ENCODE data around the gene DNER.
"Not testable (repeated sequence)": the region's sequence is repeated elsewhere in the genome, so short reads cannot be mapped to it uniquely, and the experiment has no call there.

Gene DNER

GRCh38 chr2:229562472-229563127, 151.8 kb downstream of the DNER start:
- no peak for DNase-seq (ENCODE audit: low spot score)

DNA sequence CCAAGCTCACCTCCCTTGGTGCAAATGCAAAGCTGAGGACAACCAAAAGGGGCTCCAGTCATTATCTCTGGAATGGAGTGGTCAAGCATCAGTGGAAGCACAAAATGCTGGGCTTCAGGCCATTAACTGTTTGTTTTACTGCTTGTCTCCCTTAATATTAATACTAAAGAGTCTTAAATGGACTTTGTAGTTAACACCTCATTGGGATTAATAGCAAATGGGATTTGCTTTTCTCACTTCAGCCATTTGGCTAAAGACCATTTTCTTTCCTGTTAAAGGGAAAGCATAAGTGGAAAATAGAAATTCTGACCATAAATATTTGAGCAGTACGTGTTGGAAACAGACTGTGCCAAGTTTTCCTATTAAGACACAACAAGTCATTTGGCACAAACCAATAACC, 154.4 kb downstream of the DNER start:
- no peak for DNase-seq (ENCODE audit: low spot score)

GRCh38 chr2:229553091-229553490, 161.3 kb downstream of the DNER start:
- no peak for DNase-seq (ENCODE audit: low spot score)

- DNase-seq (ENCODE audit: low spot score), result no peak
Observed at GRCh38 chr2:229543176-229543873, 171.0 kb downstream of the DNER start.

GRCh38 chr2:229539628-229540027, 174.7 kb downstream of the DNER start:
- DNase-seq (ENCODE audit: low spot score), result no peak

GRCh38 chr2:229531594-229531993, 182.8 kb downstream of the DNER start:
- no peak for DNase-seq (ENCODE audit: low spot score)

DNA sequence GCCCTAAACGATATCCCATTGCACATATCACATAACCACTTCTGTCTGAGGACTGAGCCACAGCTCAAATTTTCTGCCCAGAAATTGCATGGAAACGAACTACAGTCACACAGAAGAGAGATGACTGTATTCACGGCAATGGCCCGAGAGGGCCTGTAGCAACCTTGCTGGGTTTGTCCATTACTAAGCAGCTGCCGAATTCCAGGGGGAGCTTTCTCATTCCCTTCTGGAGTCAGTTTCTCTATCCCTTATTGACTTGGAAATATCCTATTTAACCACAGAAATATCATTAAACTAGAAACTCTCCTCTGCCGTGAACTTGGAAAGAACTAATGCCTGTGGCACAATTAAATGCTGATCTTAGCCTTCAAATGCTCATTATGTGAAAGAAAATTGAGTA, 183.9 kb downstream of the DNER start:
- no peak for DNase-seq (ENCODE audit: low spot score)

- no peak for DNase-seq (ENCODE audit: low spot score)
Observed at GRCh38 chr2:229528846-229529245, 185.5 kb downstream of the DNER start.

- no peak for DNase-seq (ENCODE audit: low spot score)
Observed at GRCh38 chr2:229526951-229527350, 187.4 kb downstream of the DNER start.

DNA sequence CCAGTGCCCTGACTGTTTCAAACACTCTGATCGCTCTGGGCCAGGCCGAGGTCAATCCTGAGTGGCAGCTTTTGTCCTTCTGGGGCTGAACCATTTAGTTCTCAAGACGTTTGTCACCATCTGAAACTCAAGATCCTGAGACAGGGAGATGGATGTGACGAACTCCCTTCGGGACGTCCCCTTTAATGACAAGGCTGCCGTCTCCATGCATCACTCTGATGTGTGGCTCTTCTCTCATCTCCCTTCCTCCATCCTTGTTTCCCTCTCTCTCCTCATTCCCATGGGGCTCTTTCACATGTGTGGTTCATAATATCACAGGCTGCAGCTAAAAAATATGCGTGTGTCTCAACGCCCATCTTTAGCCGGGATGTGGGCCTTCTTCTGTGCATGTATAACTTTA, 189.6 kb downstream of the DNER start:
- DNase-seq (ENCODE audit: low spot score), result no peak

DNA sequence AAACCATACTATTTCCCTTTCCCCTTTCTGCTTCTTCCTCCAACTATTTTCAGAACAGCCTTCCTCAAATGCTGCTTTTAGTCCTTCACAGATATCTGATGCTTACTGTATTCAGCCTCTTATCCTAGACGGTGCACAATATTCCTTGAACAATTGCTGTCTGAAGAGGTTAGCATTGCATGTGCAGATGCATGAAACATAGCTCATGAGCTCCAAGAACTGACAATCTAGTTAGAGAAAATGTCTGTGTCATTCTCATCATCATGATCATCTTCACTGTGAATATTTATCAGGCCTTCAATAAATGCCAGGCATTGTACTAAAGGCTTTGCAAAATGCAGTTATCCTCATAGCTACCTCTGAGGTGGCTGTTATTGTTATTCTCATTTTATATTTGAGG, 190.7 kb downstream of the DNER start:
- no peak for DNase-seq (ENCODE audit: low spot score)

DNA sequence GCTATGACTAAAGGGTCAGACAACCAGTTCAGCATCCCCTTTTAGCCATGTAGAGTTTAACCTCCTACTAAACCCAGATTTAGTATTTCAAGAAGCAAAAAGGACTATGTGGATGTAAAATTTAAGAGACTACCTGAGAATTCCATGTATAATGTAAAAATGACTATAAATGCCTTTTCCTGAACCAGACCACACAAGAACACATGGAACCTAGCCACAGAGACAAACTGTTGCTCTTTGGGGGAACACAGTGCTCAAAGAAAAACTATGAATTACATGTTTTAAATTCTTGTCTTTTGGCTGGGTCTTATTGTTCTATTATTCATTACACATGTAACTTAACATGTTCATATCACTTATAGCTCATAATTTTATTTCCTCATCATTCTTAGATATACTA, 192.8 kb downstream of the DNER start:
- no peak for DNase-seq (ENCODE audit: low spot score)

- no peak for DNase-seq (ENCODE audit: low spot score)
Observed at GRCh38 chr2:229520691-229521096, 193.7 kb downstream of the DNER start.

DNA sequence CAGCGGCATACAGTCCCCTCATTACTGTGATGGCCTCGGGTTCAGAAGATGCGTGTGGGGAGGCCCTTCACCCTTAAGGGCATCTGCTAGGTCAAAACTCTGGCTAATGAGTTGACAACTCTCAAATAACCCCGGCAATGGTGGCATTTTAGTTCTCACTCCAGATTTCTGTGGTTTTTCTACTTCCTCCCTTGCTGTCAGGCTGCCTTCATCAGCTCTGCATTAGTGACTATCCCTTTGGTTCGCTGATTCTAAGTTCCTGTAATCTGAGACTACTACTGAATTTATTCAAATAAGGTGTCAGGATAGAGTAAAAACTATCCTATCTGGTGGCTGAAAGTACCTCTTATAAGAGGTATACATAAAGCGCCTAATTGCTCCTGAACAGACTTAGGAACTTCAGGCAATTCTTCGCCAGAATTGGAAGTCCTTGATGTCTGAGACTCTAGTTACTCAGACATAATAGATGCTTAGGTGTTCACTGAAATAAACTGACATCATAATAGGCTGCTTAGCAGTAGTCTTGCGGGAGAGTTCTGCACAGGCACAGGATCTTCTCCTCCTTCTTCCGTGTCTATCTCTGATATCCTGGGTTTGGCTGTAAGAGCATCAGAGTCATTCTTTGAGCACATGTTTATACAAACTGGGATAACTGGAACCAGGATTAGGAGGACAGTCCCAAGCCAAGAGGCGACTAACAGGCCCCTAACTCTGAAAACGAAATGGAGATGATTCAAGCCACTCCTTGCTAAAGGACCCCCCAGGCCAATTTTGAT, 194.5 kb downstream of the DNER start:
- no peak for DNase-seq (ENCODE audit: low spot score)

DNA sequence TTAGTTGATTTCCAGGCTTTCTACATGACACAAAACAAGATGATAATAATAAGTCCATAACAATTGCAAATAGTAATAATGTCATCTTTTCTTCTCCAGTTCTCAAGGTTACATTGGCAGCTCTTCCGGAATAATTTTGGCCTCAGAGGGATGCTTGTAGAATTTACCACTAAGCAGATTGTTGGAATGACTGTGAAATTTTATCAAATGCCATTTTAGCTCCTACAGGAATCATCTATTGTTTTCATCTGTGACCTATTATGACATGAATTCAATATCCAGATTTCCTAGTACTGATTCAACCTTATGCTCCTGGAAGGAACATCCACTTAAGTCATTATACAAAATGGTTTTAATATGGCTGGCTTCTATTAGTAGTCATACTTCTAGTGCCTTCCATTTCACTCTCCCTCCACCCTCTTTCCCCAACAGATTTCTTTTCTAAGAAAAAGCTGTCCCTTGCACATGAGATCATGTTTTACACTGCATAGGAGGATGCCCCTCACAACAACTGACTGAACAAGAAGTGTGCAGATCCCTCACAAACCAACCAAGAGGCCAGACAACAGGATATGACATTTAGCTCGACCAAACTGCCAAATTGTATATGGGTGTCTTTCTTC, 200.0 kb downstream of the DNER start:
- DNase-seq (ENCODE audit: low spot score), result no peak

- DNase-seq (ENCODE audit: low spot score), result no peak
Observed at GRCh38 chr2:229511524-229511923, 202.8 kb downstream of the DNER start.

DNA sequence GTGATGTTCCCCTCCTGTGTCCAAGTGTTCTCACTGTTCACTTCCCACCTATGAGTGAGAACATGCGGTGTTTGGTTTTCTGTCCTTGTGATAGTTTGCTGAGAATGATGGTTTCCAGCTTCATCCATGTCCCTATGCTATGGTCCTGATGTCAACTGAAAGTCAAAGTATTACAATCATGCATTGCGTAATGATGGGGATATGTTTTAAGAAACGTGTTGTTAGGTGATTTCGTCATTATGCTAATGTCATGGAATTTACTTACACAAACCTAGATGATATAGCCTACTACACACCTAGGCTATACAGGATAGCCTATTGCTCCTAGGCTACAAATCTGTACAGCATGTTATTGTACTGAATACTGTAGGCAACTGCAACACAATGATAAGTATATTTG, 207.7 kb downstream of the DNER start:
- not testable (repeated sequence) for DNase-seq (ENCODE audit: low spot score)

GRCh38 chr2:229501051-229501794, 213.1 kb downstream of the DNER start:
- no peak for DNase-seq (ENCODE audit: low spot score)

GRCh38 chr2:229492034-229492433, 222.3 kb downstream of the DNER start:
- DNase-seq (ENCODE audit: low spot score), result no peak

GRCh38 chr2:229490167-229490566, 224.2 kb downstream of the DNER start:
- DNase-seq (ENCODE audit: low spot score), result no peak

- DNase-seq (ENCODE audit: low spot score), result no peak
Observed at GRCh38 chr2:229489016-229489415, 225.3 kb downstream of the DNER start.

GRCh38 chr2:229488232-229488631, 226.1 kb downstream of the DNER start:
- DNase-seq (ENCODE audit: low spot score), result no peak
